ENCODE measurements around the gene ELP2. TPM values are rescaled to one million over a fixed set of nuclear protein-coding genes. Genes with fewer than 3 reads are reported as not detected.

ELP2 gene
- total RNA-seq, 1 experiment from 2014 or later: 137 TPM

- no peak overlapping the region for H3K23ac ChIP-seq (ENCODE audit: insufficient read length, low read depth, low read length)
- H3K18ac ChIP-seq (ENCODE audit: insufficient read length, low read depth, low read length): no peak overlapping the region
- H2BK15ac ChIP-seq (ENCODE audit: low read depth, low read length): no peak overlapping the region
- no peak overlapping the region for H3K4ac ChIP-seq (ENCODE audit: low read depth, low read length)
- H3K14ac ChIP-seq (ENCODE audit: insufficient read depth, low read length): no peak overlapping the region
- H2BK5ac ChIP-seq (ENCODE audit: insufficient read length, low read length): no peak overlapping the region
- H3T11ph ChIP-seq (ENCODE audit: low read length): no peak overlapping the region
- no peaks in the 10 kb centered on the region for H3K79me1 ChIP-seq (ENCODE audit: insufficient read depth, low read depth, low read length, poor library complexity, severe bottlenecking)
- no peak for TF ChIP-seq CTCF (conservative IDR thresholded peaks at IDR 0.05)
- H2AFZ ChIP-seq (ENCODE audit: low read length): no peak overlapping the region
- H3K27ac Mint-ChIP-seq: no peak overlapping the region
- no peak overlapping the region for H2BK20ac ChIP-seq (ENCODE audit: low read depth, low read length, poor library complexity, severe bottlenecking)
- H3K4me1 Mint-ChIP-seq: no peaks in the 10 kb centered on the region
- no peak overlapping the region for H3K4me3 Mint-ChIP-seq
- peaks cover 15 to 25% (median 17%) of the 10 kb centered on the region in 3 experiments; a peak in 6 of 7 replicates for H3K36me3 Mint-ChIP-seq (ENCODE audit: insufficient read depth in 1 of 3, low read depth in 3 of 3)
- no peaks in the 10 kb centered on the region for H3K4me1 ChIP-seq (ENCODE audit: insufficient read depth, low read length)
- no peak overlapping the region for H3K56ac ChIP-seq (ENCODE audit: insufficient read length, low read depth, low read length)
- no peak overlapping the region for H4K91ac ChIP-seq (ENCODE audit: insufficient read length, low read depth, low read length)
- H3K23me2 ChIP-seq (ENCODE audit: insufficient read length, low read depth, low read length, poor library complexity, severe bottlenecking): no peaks in the 10 kb centered on the region
- H2AK5ac ChIP-seq (ENCODE audit: insufficient read length, low read length): no peak overlapping the region
- DNase-seq: no peak
- H3K4me2 ChIP-seq (ENCODE audit: insufficient read depth, insufficient read length, low read length): no peak overlapping the region
- no peak overlapping the region for H3K27ac ChIP-seq (ENCODE audit: insufficient read length, low read depth, low read length)
- no peak overlapping the region for H4K8ac ChIP-seq (replicated peaks; ENCODE audit: insufficient read length, low read depth, low read length)
- H3K79me2 ChIP-seq (ENCODE audit: insufficient read depth, low read length): no peaks in the 10 kb centered on the region
- no peaks in the 10 kb centered on the region for H3K27me3 ChIP-seq (ENCODE audit: insufficient read depth, low read length)
- no CpG with 5 or more reads among the region's 2 CpGs for WGBS (ENCODE audit: extremely low coverage, insufficient read length, low lambda C conversion rate)
- H3K9ac ChIP-seq (ENCODE audit: extremely low read depth, insufficient read length, low read length): no peak overlapping the region
- H2BK120ac ChIP-seq (ENCODE audit: low read depth, low read length, poor library complexity, severe bottlenecking): no peak overlapping the region
- no peaks in the 10 kb centered on the region for H4K20me1 ChIP-seq (ENCODE audit: control insufficient read depth, insufficient read depth, insufficient read length)
- no peak overlapping the region for H2BK12ac ChIP-seq (ENCODE audit: insufficient read length, low read depth, low read length)
- H4K5ac ChIP-seq (ENCODE audit: insufficient read length, low read depth, low read length): no peak overlapping the region
- H3K9me3 ChIP-seq (ENCODE audit: control insufficient read depth, low read depth, low read length): no peaks in the 10 kb centered on the region
- no peaks in the 10 kb centered on the region for H3K27me3 Mint-ChIP-seq (ENCODE audit: low read depth)
- H3K9me3 Mint-ChIP-seq: no peaks in the 10 kb centered on the region
These were observed 72.1 kb downstream of the ELP2 start for GRCh38 chr18:36201765-36202164.
